LNCAP (cell line): ENCODE measurements around the gene IPO4.

ENCODE experiments used
- TF ChIP-seq, protein P1 (sequence below): fragments of 450-650 bp; IDR thresholded peaks from 2 replicates; pipeline ENCODE4 v1.5.1; 2017; ENCODE audit warnings: mild to moderate bottlenecking

Gene IPO4

DNA sequence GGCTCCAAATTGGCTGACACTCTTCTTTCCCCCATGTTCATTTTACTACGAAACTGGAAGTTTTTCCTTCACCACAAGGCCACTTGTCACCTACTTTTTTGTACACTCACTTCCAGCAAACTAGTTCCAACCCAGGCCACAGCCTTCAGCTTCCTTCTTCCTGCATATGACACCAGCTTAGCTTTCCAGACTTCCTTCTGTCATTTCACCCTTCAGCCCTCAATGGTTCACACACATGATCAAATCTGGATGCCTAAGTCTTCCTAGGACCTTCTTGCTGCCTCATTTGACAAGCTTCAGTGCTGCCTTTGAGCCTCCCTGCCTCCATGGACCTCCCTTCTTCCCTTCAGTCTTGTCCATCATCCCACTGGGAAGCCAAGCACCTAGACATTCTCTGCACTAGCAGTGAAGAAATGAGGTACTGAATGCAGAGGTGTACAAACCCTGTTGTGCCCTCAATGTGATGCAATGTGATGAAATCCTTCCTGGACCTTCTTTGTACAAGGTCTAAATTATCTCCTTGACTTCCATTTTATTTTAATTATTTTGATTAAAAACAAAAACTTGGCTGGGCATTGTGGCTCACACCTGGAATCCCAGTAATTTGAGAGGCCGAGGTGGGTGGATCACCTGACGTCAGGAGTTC lies 21.0 kb downstream of the IPO4 start:
- TF ChIP-seq, protein P1, sequence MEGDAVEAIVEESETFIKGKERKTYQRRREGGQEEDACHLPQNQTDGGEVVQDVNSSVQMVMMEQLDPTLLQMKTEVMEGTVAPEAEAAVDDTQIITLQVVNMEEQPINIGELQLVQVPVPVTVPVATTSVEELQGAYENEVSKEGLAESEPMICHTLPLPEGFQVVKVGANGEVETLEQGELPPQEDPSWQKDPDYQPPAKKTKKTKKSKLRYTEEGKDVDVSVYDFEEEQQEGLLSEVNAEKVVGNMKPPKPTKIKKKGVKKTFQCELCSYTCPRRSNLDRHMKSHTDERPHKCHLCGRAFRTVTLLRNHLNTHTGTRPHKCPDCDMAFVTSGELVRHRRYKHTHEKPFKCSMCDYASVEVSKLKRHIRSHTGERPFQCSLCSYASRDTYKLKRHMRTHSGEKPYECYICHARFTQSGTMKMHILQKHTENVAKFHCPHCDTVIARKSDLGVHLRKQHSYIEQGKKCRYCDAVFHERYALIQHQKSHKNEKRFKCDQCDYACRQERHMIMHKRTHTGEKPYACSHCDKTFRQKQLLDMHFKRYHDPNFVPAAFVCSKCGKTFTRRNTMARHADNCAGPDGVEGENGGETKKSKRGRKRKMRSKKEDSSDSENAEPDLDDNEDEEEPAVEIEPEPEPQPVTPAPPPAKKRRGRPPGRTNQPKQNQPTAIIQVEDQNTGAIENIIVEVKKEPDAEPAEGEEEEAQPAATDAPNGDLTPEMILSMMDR, result no peak

DNA sequence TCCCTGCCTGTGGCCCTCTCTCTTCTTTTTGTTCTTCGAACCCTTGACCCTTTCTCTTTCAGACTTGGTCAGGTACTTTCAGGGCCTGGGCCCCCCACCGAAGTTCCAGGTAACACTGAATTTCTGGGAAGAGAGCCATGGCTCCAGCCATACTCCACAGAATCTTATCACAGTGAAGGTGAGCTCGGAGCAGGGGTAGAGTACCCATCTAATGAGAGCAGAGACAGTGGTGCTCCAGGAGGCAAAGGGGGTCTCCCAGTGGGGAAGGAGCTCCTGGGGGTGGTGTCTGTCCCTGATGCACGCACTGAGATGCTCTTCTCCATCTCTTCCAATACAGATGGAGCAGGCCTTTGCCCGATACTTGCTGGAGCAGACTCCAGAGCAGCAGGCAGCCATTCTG lies 22.8 kb downstream of the IPO4 start:
- TF ChIP-seq, protein P1, result no peak

DNA sequence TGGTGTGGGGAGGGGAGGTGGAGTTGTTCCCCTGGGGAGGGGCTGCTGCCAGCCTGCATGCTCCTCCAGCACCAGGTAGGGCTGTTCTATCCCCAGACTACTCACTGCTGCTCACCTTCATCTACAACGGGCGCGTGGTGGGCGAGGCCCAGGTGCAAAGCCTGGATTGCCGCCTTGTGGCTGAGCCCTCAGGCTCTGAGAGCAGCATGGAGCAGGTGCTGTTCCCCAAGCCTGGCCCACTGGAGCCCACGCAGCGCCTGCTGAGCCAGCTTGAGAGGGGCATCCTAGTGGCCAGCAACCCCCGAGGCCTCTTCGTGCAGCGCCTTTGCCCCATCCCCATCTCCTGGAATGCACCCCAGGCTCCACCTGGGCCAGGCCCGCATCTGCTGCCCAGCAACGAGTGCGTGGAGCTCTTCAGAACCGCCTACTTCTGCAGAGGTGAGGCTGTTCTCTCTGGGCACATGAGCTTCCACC lies 24.1 kb downstream of the IPO4 start:
- TF ChIP-seq, protein P1, result no peak

DNA sequence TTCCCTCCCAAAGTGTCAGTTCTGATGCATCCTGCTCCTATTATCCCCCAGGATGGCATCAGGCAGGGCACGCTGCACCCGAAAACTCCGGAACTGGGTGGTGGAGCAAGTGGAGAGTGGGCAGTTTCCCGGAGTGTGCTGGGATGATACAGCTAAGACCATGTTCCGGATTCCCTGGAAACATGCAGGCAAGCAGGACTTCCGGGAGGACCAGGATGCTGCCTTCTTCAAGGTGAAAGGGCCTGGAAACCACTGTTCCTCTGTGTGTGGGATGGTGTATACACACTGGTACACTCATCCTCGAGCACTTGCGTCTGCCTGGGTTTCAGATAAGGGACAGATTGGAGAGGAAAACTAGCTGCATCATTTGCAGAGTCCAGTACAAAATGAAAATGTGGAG lies 26.5 kb downstream of the IPO4 start:
- TF ChIP-seq, protein P1, result no peak

DNA sequence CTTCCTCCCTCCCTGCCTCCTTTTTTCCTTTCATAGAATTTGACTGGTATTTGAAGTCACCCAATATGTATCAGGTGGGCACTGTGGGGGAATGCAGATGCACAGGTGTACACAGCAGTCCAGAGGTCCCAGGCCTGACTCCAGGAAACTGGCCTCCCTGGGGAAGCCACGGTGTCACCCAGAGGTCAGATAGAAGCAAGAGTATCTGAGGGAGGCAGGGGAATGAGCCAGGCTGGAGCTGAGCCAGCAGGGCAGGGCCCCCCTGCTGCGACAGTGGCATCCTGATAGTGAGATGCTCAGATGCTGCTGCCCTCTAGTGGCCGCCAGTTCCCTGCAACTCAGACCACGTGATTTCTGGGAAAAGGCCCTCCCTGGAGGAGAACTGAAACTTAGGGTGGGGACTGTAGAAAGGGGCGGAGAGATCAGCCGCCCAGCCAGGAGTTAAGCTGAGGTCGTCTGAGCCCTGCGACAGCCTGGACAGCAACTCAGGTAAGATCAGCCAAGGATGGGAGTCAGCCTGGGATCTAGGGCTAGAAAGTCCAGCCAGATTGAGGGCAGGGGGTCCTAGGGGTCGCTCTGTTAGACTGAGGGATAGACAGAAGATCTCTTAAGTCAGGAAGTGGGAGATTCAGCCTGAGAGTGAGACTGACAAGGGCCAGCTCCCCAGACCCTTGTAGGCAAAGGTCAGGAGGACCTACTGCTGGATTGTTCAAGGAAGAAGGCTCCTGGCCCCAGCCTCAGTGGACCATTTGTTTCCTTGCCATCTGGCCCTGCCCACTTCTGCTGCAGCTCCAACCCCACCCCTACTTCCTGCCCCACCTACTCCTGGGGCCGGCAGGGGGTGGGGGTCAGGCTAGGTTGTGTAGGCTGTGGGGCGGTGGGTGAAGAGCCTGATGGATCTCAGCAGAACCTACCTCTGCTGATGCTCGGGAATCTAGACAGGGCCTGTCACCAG lies 27.5 kb downstream of the IPO4 start, which contains the start of gene IRF9:
Gene IRF9 (plus strand): TSS at position 416 of the 955 bp plus-strand sequence. CDS start 880 bp downstream, outside the sequence.
- TF ChIP-seq, protein P1, result peak; percentile 97

DNA sequence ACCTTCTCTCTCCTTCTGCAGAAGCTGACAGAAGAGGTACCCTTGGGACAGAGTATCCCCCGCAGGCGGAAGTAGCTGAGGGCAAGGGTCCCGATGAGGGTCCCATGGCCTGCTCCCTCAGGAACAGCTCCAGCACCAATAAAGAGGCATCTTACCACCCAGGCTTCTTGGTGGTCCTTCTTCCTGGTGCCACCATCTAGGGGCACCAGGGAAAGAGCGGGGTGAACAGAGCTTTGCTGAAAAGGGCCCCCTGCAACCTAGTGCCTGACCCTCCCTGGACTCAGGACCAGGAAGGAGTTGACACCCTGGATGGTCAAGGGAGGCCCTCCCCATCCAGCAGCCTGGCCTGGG lies 28.1 kb downstream of the IPO4 start:
- TF ChIP-seq, protein P1, result no peak

DNA sequence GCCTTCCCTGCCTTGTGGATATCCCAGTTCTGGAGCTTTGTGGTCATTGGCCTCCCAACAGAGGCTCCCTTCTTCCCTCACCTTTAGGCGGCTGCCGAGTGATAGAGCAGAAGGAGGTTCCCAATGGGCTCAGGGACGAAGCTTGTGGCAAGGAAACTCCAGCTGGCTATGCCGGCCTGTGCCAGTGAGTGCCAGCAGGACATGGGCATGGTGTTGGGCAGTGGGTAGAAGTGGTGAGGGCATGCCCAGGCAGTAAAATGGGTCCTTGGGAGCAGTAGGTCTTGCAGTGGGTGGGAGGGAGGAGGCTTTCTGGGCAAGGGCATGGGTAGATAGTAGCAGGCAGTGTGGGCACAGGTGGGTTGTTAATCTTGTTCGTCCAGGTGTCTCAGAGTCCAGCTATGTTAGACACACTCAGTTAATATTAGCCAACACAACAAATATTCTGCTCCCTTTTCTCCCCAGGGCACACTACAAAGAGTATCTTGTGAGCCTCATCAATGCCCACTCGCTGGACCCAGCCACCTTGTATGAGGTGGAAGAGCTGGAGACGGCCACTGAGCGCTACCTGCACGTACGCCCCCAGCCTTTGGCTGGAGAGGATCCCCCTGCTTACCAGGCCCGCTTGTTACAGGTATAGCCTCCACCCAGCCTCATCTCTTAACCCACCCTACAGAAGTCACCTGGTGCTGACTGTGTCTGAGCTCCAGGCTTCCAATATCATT lies 28.7 kb downstream of the IPO4 start:
- TF ChIP-seq, protein P1, result no peak
